NCI-H187 treated with DMSO at 0.1 percent for 48 hours (cell line): ENCODE results near the gene MED31.
"Not testable (repeated sequence)": the region's sequence is repeated elsewhere in the genome, so short reads cannot be mapped to it uniquely, and the experiment has no call there.

ENCODE experiments used
- DNase-seq: peaks from one replicate; lab custom pipeline; 2025; lab: John Stamatoyannopoulos, UW

The MED31 gene

DNA sequence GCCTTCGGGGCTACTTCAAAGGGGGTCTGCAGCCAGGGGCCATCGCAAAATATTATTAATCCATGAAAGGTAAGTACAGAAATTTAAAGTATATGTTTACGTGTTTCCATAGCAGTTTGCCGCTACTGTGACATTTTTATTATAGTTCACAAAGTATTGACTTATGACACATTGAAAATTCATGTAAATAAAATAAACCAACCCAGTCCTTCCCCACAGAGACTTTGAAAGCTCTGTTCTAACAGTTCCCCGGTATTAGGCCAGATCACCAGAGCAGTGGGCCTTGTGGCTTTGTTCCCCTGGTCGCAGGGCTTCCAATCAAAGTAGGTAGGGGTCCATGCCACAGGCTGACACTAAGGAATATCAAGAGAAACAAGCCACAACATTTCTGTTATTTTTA lies 24.8 kb downstream of the MED31 start:
- DNase-seq: no peak

DNA sequence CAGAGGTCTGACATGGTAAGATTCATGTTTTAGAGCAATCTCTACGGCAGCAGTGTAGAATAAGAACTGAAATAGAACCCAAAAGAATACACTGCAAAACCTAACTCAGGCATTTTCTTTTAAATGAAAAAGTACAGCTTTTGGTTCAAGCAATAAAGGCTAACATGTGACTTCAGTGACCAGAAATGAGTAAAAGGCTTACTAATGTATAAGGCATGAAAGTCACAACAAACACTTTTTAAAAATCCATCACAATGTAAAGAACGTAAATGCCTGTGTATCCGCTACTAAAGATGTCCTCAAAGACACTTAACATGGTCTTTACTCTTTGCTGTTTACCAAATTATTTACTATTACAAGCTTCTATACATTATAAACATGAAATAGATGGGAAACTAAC lies 27.5 kb downstream of the MED31 start:
- DNase-seq: no peak

DNA sequence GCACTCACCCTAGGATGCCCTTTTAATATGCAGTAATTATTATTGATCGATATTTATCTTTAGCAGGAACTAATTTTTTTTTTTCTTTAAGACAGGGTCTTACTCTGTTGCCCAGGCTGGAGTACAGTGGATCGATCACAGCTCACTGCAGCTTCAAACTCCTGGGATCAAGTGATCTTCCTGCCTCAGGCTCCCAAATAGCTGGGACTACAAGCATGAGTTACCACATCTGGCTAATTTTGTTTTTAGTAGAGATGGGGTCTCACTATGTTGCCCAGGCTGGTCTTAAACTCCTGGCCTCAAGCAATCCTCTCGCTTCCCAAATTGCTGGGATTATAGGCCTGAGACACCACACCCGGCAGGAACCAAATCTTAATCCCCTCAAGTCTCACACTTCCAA lies 40.2 kb downstream of the MED31 start:
- no peak for DNase-seq

DNA sequence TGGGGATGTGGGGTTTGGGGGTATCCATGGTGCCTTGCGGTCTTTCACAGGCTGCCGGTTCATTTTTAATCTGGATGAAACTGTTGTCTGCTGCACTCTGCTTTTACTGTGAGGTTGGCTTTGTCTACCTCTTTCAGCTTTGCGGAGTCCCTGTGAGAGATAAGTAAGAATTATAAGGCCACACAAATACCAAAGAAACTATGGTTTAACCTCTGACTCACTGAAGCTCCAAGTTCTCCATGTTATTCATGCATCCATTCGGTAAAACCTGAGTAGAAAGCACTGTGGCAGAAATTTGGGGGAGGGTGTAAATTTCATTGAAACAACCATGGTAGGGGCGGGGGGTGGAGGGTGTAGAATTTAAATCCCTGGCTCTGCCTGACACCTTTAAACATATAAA lies 41.4 kb downstream of the MED31 start:
- no peak for DNase-seq

DNA sequence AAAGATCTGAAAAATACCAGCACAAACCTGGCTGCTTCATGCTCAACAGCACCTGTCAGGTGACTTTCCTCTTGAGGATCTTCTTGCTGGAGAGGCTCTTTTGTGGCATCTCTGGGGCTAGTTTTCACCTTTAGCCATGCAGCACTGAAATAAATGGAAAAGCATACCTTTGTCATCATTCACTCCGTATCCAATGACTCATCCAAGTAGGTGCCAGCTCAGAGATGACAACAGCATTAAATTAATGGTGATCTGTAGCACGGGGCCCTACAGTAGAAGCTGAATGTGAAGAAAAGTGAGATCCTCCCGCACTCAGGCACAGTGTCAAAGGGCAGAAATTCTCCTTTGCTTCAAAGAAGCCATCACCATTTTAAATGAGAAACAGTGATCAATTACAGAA lies 43.1 kb downstream of the MED31 start:
- DNase-seq: no peak

DNA sequence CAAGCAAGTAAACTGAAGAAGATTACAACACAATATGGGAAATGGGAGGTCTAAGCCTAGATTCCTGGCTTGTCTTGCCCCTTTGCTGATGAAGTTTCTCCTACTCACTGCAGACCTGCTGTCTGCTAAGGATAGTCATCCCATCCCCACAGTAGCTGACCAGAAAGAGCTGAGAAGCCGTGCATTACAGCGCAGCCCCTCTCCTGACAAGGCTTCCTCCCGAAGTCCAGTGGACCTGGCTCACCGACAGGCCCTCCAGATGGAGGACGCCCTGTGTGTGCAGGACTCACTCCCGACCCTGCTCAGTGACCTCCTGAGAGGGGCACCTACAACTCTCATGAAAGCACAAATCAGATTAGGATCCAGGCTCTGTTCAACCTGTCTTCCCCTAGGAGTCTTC lies 46.3 kb downstream of the MED31 start:
- DNase-seq: no peak

DNA sequence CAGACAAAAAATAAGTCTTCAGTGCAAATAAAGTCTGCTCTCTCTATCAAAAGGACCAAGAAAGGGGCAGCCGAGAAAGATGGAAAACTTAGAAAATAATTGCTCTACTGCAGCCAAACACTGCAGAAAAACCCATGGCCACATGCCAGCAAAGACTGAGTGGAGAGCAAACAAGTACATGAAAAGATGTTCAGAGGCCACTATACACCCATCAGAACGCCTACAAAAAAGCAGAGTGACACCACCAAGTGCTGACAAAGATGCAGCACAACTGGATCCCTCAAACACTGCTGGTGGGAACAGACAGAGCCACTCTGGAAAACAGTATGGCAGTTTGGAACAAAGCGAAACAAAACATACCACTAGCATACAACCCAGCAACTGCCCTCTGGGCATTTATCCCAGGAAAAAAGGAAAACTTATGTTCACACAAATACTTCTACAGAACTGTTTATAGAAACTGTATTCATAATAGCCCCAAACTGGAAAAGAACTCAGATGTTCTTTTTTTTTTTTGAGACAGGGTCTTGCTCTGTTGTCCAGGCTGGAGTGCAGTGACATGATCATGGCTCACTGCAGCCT lies 47.6 kb downstream of the MED31 start:
- no peak for DNase-seq

DNA sequence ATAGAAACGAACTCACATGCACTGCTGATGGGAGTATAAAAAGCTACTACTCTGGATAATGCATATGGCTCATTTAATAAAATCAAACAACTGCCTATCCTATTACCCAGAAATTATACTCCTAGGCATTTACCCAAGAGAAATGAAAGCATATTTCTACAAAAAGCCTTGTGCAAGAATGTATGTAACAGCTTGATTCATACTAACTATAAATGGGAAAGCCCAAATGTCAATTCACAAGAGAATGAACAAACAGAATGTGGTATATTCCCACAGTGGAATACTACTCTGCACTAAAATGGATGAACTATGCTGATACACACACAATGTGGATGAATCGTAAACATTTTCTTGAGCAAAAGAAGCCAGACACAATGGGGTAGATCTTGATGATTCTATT lies 49.3 kb downstream of the MED31 start:
- DNase-seq: no peak

DNA sequence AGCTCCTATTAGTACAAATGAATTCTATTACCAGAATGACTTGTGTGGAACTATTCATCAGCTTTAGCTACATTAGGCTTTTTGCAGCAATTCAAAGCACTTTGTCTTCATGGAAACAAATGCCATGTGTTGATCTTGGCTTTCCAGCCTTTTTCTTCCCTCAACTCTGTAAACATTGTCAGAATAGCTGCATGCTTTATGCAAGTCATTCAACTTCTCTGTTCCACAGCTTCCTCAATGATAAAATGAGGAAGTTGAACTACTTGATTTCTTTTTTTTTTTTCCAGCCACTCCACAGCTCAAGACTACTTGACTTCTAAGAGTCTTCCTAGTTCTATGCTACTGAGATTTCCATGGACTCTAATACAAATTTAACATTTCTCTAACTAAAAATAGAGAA lies 52.0 kb downstream of the MED31 start:
- no peak for DNase-seq

DNA sequence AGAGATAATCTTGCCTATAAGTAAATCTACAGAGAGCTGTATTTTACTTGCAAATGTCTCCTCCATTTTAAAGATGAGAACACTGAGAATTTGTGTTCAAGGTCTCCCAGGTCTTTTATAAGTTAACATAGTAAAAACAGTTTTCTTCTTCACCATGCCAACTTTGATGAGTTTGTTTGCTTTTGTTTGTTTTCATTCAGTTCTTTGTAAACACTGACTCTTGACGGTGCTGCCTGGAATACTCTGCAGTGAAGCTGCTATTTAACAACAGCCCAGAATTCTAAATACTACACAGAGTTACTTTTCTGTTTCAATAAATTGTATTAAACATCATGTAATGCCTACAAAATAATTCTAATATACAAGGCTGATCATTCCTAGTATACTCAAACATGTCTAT lies 53.7 kb downstream of the MED31 start:
- DNase-seq: no peak

DNA sequence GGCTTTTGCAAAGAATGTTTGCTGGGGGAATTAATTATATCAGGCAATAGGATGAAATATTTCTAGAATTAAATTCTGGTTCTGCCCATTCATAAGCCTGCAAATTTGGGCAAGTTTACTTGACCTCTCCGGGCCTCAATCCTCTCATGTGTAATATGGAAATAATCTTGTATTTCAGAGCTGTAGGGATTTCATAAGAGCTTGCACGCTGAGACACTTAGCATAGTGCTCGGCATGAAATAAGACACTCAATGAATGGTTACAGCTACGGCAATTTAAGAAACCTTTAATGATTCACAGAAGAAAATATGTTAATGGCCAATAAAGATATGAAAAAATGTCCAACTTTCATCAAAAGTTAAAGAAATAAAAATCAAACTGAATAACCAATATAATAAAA lies 54.5 kb downstream of the MED31 start:
- no peak for DNase-seq

DNA sequence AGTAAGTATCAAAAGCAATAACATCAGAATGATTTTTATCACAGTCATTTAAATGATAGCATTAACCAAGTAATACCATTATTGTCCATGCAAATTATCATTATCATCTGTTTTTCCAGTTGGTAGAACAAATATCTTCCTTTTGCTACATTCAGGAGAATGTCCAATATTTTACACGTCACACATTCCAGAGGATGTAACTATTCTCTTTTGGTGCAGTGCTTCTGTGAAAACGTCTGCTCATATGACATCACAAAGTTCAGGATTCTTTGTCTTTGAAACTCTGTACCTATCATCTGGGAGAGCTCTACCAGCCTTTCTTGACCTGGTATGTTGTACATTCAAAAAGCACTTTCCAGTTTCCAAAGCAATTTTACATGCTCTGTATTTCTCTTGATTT lies 54.9 kb downstream of the MED31 start:
- no peak for DNase-seq

DNA sequence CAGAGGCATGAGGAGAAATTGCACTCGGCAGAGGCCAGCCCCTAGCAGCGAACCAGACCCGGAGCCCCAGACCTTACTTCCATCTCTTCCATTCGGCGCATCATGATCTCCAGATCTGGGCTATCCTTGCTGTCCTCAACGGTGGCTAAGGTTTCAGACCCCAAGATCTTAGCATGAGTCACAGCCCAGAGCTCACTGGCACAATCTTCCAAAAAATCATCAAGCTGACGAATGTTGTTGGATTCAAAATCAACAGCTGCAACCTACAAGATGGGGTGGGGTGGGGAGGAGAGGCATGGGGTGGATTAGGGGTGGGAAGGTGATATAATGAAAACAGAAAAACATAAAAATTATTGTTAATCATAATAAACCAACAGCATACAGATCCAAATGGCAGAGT lies 55.3 kb downstream of the MED31 start:
- no peak for DNase-seq

DNA sequence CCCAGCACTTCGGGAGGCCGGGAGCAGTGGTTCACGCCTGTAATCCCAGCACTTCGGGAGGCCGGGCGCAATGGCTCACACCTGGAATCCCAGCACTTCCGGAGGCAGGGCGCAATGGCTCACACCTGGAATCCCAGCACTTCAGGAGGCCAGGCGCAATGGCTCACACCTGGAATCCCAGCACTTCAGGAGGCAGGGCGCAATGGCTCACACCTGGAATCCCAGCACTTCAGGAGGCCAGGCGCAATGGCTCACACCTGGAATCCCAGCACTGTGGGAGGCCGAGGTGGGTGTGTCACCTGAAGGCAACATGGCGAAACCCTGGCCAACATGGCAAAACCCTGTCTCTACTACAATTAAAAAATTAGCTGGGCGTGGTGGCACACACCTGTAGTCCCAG lies 58.0 kb downstream of the MED31 start:
- not testable (repeated sequence) for DNase-seq
